ENCODE data around the gene FAM89B.

The FAM89B gene

DNA sequence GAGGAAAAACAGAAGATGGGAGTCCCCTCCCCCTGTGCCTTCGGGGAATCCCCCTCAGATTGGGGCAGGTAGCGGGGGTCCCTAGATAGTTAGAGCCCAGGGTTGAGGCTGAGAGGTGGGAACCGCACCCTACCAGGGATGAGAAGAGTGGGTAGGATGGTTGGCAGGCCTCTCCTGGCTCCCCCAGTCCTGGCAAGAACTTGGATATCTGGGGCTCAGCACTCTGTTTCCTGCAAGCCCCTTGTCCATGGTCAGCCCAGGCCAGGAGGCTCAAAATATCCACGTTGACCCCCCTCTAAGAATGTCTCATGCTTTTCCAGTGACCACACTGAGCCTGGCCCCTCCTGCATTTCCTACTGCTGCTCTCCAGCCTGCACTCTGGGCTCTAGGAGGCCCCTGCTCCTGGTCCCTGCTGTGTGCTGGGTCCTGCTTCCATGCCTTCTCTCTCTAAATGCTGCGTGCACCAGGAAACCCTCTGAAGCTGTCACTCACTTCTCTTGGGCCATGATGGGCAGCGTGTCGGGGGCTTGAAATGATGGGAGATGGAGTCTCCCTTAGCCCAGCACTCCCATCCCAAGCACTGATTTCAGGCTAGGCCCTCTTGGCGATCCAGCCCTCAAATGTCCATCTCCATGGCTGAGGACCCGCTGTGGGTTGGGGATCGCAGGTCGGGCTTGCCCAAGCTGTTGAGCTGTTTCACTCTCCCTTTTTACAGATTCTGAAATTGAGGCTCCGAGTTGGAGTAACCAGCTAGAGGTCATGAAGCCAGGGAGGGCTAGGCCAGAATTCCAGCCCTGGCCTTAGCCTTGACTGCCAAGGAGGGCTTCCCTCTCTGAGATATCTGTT is 39.6 kb downstream of the FAM89B start:
- H3K27me3 Mint-ChIP-seq, result no peaks in the 10 kb centered on the region
- H3K27ac Mint-ChIP-seq, result peak overlapping the region; percentile 90
- peaks cover 41% of the 10 kb centered on the region for H3K4me1 Mint-ChIP-seq (ENCODE audit: low read depth)
- peak overlapping the region; percentile 98 for H3K4me3 Mint-ChIP-seq
- no peaks in the 10 kb centered on the region for H3K9me3 Mint-ChIP-seq (ENCODE audit: low read depth)
- peaks cover 5% of the 10 kb centered on the region for H3K36me3 Mint-ChIP-seq

DNA sequence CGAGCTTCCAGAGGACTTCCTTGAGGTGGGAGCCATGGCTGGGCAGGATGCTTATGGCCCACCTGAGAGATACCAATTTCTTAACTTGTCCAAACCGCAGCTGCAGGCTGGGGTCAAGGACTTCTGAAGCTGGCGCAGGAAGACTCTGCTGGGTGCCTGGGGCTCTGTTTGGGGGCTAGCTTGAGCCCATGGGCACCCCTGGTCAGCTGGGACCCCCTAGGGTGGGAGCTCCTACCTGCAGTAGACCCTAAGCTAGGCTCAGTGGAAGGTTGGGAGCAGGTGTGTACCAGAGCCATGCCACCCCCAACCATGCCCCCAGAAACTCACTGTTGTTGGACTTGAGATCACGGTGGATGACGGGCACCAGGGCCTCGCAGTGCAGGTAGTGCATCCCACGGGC is 40.4 kb downstream of the FAM89B start:
- Mint-ChIP-seq H3K27ac (peak overlapping the region; percentile 90), H3K4me3 (peak overlapping the region; percentile 98), H3K27me3 (no peaks in the 10 kb centered on the region), H3K9me3 (ENCODE audit: low read depth) (no peaks in the 10 kb centered on the region), H3K4me1 (ENCODE audit: low read depth) (peaks cover 46% of the 10 kb centered on the region), H3K36me3 (peaks cover 5% of the 10 kb centered on the region)

DNA sequence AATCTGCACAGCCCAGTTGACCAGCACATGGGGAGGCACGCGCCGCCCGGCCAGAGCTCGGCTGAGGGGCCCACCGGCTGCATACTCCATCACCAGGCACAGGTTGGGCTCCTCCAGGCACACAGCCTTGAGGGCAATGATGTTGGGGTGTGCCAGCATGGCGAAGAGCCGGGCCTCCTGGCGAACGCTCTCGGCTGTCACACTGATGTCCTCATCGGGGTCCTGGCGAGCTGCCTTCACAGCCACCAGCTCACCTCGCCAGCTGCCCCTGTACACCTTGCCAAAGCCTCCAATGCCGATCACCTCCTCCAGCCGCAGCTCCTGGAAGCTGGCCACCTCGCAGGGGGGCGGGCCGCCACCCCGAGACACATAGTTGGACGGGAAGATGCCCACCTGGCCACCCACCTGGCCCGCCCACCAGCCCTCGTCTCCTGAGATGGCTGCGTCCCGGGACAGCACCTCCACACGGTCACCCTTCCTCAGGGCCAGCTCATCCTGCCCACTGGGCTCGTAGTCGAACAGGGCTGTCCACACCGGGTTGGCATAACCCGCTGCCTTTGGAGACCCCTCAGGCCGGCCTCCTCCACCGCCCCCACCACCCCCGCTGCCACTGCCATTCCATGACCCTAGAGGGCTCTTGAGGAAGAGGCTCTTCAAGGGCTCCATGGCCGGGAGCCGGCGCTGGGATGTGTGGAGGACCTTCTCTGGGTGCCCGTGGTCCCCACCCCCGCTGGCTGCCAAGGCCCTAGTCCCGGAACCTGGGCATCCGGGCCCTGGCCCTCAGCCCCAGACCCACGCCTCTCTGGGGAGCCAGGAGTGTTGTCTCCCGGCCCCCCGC is 41.0 kb downstream of the FAM89B start:
- H3K27ac Mint-ChIP-seq, result peak overlapping the region; percentile 28
- H3K4me3 Mint-ChIP-seq, result peak overlapping the region; percentile 98
- peaks cover 5% of the 10 kb centered on the region for H3K36me3 Mint-ChIP-seq
- H3K9me3 Mint-ChIP-seq (ENCODE audit: low read depth), result no peaks in the 10 kb centered on the region
- peaks cover 46% of the 10 kb centered on the region for H3K4me1 Mint-ChIP-seq (ENCODE audit: low read depth)
- H3K27me3 Mint-ChIP-seq, result no peaks in the 10 kb centered on the region

DNA sequence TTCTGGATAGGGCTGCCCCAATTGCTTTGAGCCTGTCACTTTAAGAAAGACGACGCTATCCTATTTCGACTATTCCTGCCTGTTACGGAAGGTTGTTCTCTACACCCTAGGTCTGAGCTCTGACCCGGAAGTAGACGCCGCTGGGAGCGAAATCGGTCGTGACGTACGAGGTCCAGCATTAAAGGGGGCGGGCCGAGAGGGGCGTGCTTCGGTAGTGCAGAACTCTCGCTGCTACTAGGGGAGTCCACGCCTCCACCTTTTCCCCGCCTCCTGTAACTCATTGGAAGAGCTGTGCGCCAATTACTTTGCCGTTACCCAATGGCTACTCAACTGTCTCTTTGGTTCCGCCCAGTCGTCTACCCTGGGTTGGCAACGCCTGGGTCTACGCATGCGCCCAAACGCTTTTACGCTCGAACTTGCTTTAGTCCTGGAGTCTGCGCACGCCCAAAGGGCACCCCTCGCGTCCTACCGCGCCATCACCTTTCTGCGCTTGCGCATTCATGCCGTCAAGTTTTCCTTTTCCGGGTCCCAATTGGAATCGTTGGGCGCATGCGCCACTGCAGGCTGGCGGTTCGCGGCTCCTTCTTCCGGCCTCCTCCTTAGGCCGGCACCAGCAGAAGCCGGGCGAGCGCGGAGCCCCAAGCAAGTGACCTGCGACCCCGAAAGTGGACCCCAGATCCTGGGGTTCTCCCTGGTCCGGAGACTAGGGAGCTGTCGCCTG is 43.1 kb downstream of the FAM89B start, which contains the start of gene PCNX3:
PCNX3 (plus strand) TSS at position 548 of the 721 bp plus-strand sequence. CDS start 536 bp downstream, outside the sequence.
- no peaks in the 10 kb centered on the region for H3K27me3 Mint-ChIP-seq
- H3K4me3 Mint-ChIP-seq, result peak within 1 kb of the TSS; percentile 98
- H3K9me3 Mint-ChIP-seq (ENCODE audit: low read depth), result no peaks in the 10 kb centered on the region
- peaks cover 5% of the 10 kb centered on the region for H3K36me3 Mint-ChIP-seq
- H3K27ac Mint-ChIP-seq, result peak within 1 kb of the TSS; percentile 97
- peaks cover 39% of the 10 kb centered on the region for H3K4me1 Mint-ChIP-seq (ENCODE audit: low read depth)

DNA sequence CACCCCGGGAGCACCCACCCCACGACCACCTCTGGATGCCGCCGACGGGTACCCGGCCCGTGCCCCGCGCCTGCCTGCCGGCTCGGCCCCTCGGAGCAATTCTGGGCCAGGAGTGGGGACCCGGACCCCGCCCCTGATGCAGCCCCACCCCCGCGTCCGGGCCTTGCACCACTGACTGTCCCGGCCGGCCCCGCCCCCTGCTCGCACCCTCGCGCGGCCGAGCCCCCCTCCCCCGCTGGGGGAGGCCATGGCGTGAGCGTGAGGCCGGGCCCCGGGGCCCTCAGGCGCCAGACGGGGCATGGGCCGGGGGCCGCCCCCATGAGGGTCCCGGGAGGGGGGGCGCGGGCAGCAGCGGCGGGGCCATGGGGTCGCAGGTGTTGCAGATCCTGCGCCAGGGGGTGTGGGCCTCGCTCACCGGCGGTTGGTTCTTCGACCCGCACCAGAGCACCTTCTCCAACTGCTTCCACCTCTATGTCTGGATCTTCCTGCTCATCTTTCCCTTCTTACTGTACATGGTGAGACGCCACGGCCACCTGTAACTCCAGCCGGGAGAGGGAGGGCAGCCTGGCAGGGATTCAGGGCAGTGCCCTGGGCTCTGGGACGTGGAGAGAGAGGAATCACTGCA is 43.7 kb downstream of the FAM89B start:
- peak overlapping the region; percentile 97 for H3K27ac Mint-ChIP-seq
- H3K36me3 Mint-ChIP-seq, result peaks cover 5% of the 10 kb centered on the region

GRCh38 chr11:65616575-65617001 is 44.2 kb downstream of the FAM89B start:
- peaks cover 5% of the 10 kb centered on the region for H3K36me3 Mint-ChIP-seq

More for the DNA sequence above, 43.7 kb downstream of the FAM89B start:
- H3K9me3 Mint-ChIP-seq (ENCODE audit: low read depth), result no peaks in the 10 kb centered on the region
- H3K4me3 Mint-ChIP-seq, result peak overlapping the region; percentile 98
- H3K27me3 Mint-ChIP-seq, result no peaks in the 10 kb centered on the region
- H3K4me1 Mint-ChIP-seq (ENCODE audit: low read depth), result peaks cover 34% of the 10 kb centered on the region

DNA sequence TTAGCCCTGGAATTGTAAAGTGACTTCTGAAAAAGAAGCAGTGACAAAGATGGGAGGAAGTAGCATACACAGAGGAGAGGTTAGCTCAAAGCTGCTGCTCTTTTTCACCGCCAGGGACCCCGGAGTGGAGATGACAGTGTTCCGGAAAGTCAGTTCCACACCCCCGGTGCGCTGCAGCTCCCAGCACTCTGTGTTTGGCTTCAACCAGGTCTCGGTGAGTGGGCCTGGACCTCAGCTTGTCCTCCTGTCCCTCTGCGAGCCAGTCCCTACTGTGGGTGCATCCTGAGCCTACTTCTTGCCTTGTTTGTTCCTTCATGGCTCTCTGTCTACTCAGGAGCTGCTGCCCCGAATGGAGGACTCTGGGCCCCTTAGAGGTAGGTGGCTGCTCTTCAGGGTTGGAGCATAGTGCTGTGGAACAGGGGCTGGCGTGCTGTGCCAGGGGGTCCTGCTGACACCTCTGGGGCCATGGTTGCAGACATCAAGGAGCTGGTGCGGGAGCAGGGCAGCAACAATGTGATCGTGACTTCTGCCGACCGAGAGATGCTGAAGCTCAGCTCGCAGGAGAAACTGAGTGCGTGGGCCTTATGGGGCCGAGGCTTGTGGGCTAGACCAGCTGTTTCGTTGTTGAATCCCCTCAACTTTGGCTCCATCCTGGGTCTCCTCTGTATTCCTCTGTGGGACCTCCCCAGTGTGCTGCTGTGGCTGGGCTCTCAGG is 45.0 kb downstream of the FAM89B start:
- Mint-ChIP-seq H3K4me3 (peak overlapping the region; percentile 98), H3K27me3 (no peaks in the 10 kb centered on the region), H3K36me3 (peaks cover 5% of the 10 kb centered on the region), H3K9me3 (ENCODE audit: low read depth) (no peaks in the 10 kb centered on the region), H3K4me1 (ENCODE audit: low read depth) (peaks cover 29% of the 10 kb centered on the region), H3K27ac (peak overlapping the region; percentile 89)

More at GRCh38 chr11:65616575-65617001, 44.2 kb downstream of the FAM89B start:
- Mint-ChIP-seq H3K27me3 (no peaks in the 10 kb centered on the region), H3K4me3 (peak overlapping the region; percentile 98), H3K9me3 (ENCODE audit: low read depth) (no peaks in the 10 kb centered on the region), H3K27ac (peak overlapping the region; percentile 89), H3K4me1 (ENCODE audit: low read depth) (peaks cover 34% of the 10 kb centered on the region)

GRCh38 chr11:65617990-65618751 is 45.8 kb downstream of the FAM89B start:
- Mint-ChIP-seq H3K27me3 (no peaks in the 10 kb centered on the region), H3K4me3 (peak overlapping the region; percentile 98), H3K9me3 (ENCODE audit: low read depth) (no peaks in the 10 kb centered on the region), H3K4me1 (ENCODE audit: low read depth) (peaks cover 21% of the 10 kb centered on the region), H3K36me3 (peaks cover 5% of the 10 kb centered on the region), H3K27ac (no peak overlapping the region)

- H3K9me3 Mint-ChIP-seq (ENCODE audit: low read depth), result no peaks in the 10 kb centered on the region
- H3K4me1 Mint-ChIP-seq (ENCODE audit: low read depth), result peaks cover 20% of the 10 kb centered on the region
- no peak overlapping the region for H3K27ac Mint-ChIP-seq
- H3K36me3 Mint-ChIP-seq, result peaks cover 5% of the 10 kb centered on the region
- no peak overlapping the region for H3K4me3 Mint-ChIP-seq
- H3K27me3 Mint-ChIP-seq, result no peaks in the 10 kb centered on the region
These were observed 46.4 kb downstream of the FAM89B start for GRCh38 chr11:65618763-65619162.

DNA sequence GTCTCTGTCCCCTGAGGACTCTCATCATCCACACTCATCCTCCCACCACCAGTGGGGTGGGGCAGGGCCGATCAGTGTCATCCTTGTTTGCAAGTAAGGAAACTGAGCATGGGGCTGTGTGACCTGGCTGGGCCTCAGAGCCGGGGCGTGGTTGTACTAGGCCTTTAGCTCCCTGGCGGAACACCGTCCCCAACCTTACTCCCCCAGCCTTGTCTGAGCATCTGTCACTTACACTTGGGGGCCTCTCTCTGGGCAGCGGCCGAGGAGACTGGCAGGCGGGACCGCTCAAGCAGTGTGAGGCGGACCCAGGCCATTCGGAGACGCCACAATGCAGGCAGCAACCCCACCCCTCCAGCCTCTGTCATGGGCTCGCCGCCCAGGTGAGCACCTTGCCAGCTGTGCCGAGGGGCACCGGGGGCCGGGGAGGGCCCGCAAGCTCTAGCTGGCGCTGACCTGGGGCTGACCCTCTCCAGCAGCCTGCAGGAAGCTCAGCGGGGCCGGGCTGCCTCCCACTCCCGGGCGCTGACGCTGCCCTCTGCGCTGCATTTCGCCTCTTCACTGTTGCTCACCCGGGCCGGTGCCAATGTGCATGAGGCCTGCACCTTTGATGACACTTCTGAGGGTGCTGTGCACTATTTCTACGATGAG is 47.1 kb downstream of the FAM89B start:
- Mint-ChIP-seq H3K4me1 (ENCODE audit: low read depth) (peaks cover 19% of the 10 kb centered on the region), H3K27me3 (no peaks in the 10 kb centered on the region), H3K36me3 (peaks cover 5% of the 10 kb centered on the region), H3K9me3 (ENCODE audit: low read depth) (no peaks in the 10 kb centered on the region), H3K4me3 (no peak overlapping the region), H3K27ac (no peak overlapping the region)

DNA sequence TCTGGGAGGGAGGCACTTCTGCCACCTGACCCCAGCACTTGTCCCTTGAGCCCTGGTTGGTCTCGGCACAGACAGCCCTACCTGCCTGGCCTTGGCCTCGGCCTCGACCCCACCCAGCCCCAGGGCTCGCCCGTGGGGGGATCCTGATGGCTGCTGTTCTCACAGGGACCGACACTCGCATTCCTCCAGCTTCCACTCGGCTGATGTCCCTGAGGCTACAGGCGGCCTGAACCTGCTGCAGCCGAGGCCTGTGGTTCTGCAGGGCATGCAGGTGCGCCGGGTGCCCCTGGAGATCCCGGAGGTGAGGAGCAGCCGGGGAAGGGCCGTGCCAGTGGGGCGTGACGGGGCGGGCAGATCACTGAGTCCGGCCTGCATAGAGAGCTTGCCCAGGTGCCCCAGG is 48.3 kb downstream of the FAM89B start:
- Mint-ChIP-seq H3K27ac (no peak overlapping the region), H3K4me3 (no peak overlapping the region), H3K27me3 (no peaks in the 10 kb centered on the region), H3K4me1 (ENCODE audit: low read depth) (peaks cover 19% of the 10 kb centered on the region), H3K36me3 (peaks cover 5% of the 10 kb centered on the region), H3K9me3 (ENCODE audit: low read depth) (no peaks in the 10 kb centered on the region)

GRCh38 chr11:65621460-65621859 is 49.1 kb downstream of the FAM89B start:
- H3K27me3 Mint-ChIP-seq, result no peaks in the 10 kb centered on the region
- H3K4me3 Mint-ChIP-seq, result no peak overlapping the region
- H3K27ac Mint-ChIP-seq, result no peak overlapping the region
- peaks cover 20% of the 10 kb centered on the region for H3K4me1 Mint-ChIP-seq (ENCODE audit: low read depth)
- no peaks in the 10 kb centered on the region for H3K9me3 Mint-ChIP-seq (ENCODE audit: low read depth)
- peaks cover 3% of the 10 kb centered on the region for H3K36me3 Mint-ChIP-seq

GRCh38 chr11:65622011-65622410 is 49.7 kb downstream of the FAM89B start:
- Mint-ChIP-seq H3K9me3 (ENCODE audit: low read depth) (no peaks in the 10 kb centered on the region), H3K27ac (no peak overlapping the region), H3K36me3 (no peaks in the 10 kb centered on the region), H3K4me1 (ENCODE audit: low read depth) (peaks cover 15% of the 10 kb centered on the region), H3K4me3 (no peak overlapping the region), H3K27me3 (no peaks in the 10 kb centered on the region)

Measured in activated naive CD8-positive, alpha-beta T cell (primary cell).